Tibial artery (tissue), 4 donors: Measurements from ENCODE around the gene SRBD1.

Experiments
- DNase-seq, 2 donors: peaks; one replicate each; pipeline ENCODE4 v3.0.0-alpha.2; 2019
- H3K27ac ChIP-seq, 2 donors: fragments of 200-600 bp; sonication (generic) in 1 of 2; 1 replicate in 1 of 2; 2 replicates in 1 of 2; pipeline ENCODE4 v1.5.1; 2018 to 2019; ENCODE audit warnings: mild to moderate bottlenecking in 1 of 2
- H3K27me3 ChIP-seq, 2 donors: fragments of 200-600 bp; sonication (generic) in 1 of 2; one replicate each; pipeline versions ENCODE4 v1.5.1 to v1.6.0; 2016 to 2019
- H3K36me3 ChIP-seq, 3 donors: fragments of 200-600 bp; sonication (generic) in 2 of 3; one replicate each; pipeline ENCODE4 v1.5.1; 2016 to 2019; ENCODE audit warnings: mild to moderate bottlenecking in 2 of 3
- H3K4me1 ChIP-seq, 4 donors: fragments of 200-600 bp; sonication (generic) in 2 of 4; 1 replicate in 3 of 4; 2 replicates in 1 of 4; pipeline ENCODE4 v1.5.1; 2016 to 2019
- H3K4me3 ChIP-seq, 2 donors: fragments of 200-600 bp; sonication (generic) in 1 of 2; 1 replicate in 1 of 2; 2 replicates in 1 of 2; pipeline ENCODE4 v1.5.1; 2018 to 2019; ENCODE audit warnings: mild to moderate bottlenecking in 2 of 2
- H3K9me3 ChIP-seq, 3 donors: fragments of 200-600 bp; sonication (generic) in 1 of 3; one replicate each; pipeline ENCODE4 v1.5.1; 2016 to 2019
- intact Hi-C: fragments of 100-400 bp; cut with DNase I; formaldehyde crosslinking; loops from one replicate; pipeline ENCODE4 v1.15.0; 2023; ENCODE audit warnings: low total_unique reads
- TF ChIP-seq, protein P1 (sequence below), 2 experiments: fragments of 200-600 bp in 1 of 2; fragments of 450-650 bp in 1 of 2; IDR thresholded peaks; one replicate each; pipeline ENCODE4 v1.5.1; 2017 to 2019; ENCODE audit warnings: antibody characterized with exemption in 2 of 2, mild to moderate bottlenecking in 1 of 2, moderate library complexity in 1 of 2

Gene SRBD1

DNA sequence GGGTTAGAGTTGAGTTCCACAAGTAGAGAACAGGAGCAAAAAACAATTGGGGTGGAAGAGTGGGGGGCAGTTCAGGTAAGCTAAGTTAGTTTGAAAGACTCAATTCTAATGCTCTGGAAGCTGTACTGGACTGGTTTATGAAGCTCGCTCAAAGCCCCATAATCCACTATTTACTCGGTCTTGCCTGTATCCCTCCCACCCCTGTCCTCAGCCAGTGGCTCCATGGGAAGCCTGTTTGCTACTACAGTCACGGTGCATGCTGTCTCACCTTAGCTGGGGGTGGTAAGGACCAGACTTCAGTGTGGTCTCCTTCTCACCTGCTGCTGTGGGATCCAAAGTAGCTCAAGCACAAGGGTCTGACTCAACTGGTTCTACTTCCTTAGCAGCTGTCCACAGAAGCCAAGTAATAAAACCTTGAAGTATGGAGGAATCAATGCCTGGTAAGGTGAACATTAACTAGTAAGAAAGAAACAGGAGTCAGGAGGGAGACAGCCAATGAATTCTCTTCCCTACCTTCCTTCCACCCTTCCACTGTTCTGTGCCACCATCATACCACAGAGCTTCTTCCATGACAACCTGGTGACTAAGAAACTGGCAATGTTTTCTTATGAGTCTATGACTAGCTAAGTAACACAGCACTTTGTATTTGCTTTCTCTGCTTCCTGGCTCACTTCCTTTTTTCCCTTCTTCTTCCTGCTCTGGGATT lies 230.8 kb downstream of the SRBD1 start:
- TF ChIP-seq, protein P1, sequence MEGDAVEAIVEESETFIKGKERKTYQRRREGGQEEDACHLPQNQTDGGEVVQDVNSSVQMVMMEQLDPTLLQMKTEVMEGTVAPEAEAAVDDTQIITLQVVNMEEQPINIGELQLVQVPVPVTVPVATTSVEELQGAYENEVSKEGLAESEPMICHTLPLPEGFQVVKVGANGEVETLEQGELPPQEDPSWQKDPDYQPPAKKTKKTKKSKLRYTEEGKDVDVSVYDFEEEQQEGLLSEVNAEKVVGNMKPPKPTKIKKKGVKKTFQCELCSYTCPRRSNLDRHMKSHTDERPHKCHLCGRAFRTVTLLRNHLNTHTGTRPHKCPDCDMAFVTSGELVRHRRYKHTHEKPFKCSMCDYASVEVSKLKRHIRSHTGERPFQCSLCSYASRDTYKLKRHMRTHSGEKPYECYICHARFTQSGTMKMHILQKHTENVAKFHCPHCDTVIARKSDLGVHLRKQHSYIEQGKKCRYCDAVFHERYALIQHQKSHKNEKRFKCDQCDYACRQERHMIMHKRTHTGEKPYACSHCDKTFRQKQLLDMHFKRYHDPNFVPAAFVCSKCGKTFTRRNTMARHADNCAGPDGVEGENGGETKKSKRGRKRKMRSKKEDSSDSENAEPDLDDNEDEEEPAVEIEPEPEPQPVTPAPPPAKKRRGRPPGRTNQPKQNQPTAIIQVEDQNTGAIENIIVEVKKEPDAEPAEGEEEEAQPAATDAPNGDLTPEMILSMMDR (IDR thresholded peaks at IDR 0.05), result no peak
- Histone ChIP-seq H3K36me3 (no peaks in the 10 kb centered on the region), H3K27ac (no peak overlapping the region), H3K4me3 (no peak overlapping the region), H3K9me3 (no peaks in the 10 kb centered on the region), H3K27me3 (no peaks in the 10 kb centered on the region), H3K4me1 (peaks cover 0 to 15% (median 7%) of the 10 kb centered on the region in 4 donors)
- intact Hi-C loops, result no loop called here
- no peak for DNase-seq

DNA sequence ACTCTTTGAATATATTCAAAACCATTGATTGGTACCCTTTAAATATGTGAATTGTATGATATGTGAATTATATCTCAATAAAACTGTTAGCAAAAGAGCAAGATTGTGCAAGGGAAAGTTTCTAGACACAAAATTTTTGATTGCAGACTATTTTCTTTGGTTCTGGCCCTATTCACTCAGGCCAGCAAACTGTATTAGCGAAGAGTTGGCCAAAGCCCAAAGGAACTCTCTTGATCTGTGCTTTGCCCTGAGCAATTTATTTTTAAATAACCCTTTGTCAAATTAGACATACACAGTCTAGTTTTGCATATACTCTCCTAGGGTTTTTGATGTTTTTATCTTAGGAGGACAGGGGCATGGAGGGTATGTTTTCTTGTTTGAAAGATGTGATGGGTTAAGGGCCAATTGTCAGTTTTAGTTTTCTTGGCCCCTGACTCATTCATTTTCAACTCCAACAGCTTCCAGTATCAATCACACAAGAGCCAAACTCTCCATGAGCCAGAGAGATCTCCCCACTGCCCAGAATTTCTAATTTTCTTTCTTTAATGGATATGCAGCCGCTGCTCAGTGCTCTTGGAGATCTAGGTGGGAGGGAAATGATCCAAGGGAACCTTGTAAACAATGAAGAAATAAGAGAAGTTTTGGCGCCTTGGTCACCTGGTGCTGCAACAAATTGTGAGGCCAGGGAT lies 231.5 kb downstream of the SRBD1 start:
- TF ChIP-seq, protein P1 (IDR thresholded peaks at IDR 0.05), result no peak
- no peak for DNase-seq
- Histone ChIP-seq H3K4me1 (peaks cover 0 to 15% (median 7%) of the 10 kb centered on the region in 4 donors), H3K4me3 (no peak overlapping the region), H3K9me3 (no peaks in the 10 kb centered on the region), H3K27ac (no peak overlapping the region), H3K27me3 (no peaks in the 10 kb centered on the region), H3K36me3 (no peaks in the 10 kb centered on the region)
- intact Hi-C loops, result no loop called here

DNA sequence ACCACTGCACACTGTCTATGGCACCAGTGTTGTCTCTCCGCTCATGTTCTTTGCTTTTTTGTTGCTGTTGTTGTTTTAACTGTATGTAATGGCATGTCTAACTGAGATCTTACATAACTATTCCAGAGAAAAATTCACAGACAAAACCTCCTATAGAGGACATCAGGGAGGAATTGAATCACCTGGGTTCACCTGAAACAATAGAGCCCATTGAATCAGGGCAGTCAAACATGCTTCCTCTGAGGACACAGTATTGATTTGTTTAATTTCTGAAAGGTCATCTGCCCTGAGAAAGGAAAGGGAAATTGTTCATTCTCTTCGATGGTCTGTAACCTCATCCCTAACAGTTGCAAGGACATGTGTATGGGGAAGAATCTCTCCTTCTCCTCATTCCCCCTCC lies 237.5 kb downstream of the SRBD1 start:
- no peak overlapping the region for H3K27ac ChIP-seq
- H3K4me1 ChIP-seq, result peaks cover 0 to 10% (median 0%) of the 10 kb centered on the region in 4 donors
- TF ChIP-seq, protein P1 (IDR thresholded peaks at IDR 0.05), result no peak
- no peak overlapping the region for H3K4me3 ChIP-seq
- intact Hi-C loops, result no loop called here
- no peaks in the 10 kb centered on the region for H3K27me3 ChIP-seq
- no peak for DNase-seq
- no peaks in the 10 kb centered on the region for H3K9me3 ChIP-seq
- no peaks in the 10 kb centered on the region for H3K36me3 ChIP-seq

DNA sequence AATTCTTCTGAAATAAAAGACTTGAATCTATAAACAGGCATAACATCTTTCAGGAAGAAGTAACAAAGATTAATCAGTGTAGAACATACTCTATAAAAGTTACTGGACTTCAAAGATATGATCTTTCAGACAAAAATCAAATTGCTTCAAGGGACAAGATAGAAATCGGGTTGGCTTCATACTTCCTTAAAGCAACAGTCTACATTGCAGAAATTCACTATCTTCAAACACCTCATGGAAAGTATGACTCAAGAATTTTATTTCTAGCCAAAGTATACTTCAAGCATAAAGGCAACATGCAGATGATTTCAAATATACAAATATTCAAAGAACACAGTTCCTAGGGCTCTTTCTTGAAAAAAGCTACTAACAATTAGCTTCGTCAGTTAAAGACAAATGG lies 240.7 kb downstream of the SRBD1 start:
- Histone ChIP-seq H3K4me1 (peaks cover 0 to 10% (median 0%) of the 10 kb centered on the region in 4 donors), H3K27ac (no peak overlapping the region)
- intact Hi-C loops, result no loop called here

DNA sequence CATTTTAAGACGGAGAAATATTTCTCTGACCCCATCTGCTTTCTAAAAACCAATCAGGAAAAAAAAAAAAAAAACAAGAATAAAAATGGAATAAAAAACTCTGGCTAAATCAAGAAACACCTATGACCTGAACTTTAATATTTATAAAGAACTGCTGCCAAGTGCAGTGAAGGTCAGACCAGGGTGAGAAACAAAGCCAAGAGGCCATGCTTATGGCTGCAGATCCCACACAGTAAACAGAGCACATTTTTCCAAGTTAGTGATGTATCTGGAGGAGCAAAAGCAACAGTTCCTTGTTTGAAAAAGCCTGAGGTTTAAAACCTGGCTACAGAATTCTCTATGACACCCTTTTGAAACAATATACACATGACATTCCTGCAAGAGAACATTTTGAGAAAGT lies 242.3 kb downstream of the SRBD1 start:
- no peaks in the 10 kb centered on the region for H3K36me3 ChIP-seq
- no peaks in the 10 kb centered on the region for H3K27me3 ChIP-seq
- H3K27ac ChIP-seq, result no peak overlapping the region
- H3K9me3 ChIP-seq, result no peaks in the 10 kb centered on the region
- no peak overlapping the region for H3K4me3 ChIP-seq
- DNase-seq, result no peak
- H3K4me1 ChIP-seq, result peaks cover 0 to 10% (median 0%) of the 10 kb centered on the region in 4 donors
- intact Hi-C loops, result no loop called here
- TF ChIP-seq, protein P1 (IDR thresholded peaks at IDR 0.05), result no peak

More for the DNA sequence above, 240.7 kb downstream of the SRBD1 start:
- Histone ChIP-seq H3K36me3 (no peaks in the 10 kb centered on the region), H3K4me3 (no peak overlapping the region), H3K9me3 (no peaks in the 10 kb centered on the region), H3K27me3 (no peaks in the 10 kb centered on the region)
- TF ChIP-seq, protein P1 (IDR thresholded peaks at IDR 0.05), result no peak
- DNase-seq, result no peak
